ENCODE measurements around the gene PRXL2A. TPM values are rescaled to one million over a fixed set of nuclear protein-coding genes. Genes with fewer than 3 reads are reported as not detected.
A peak's percentile ranks its signal among the peaks of the same experiment; 100 is the strongest.

The PRXL2A gene
- total and polyA plus RNA-seq, 2 experiments from 2014 or later, result 31.8 to 51.7 TPM

DNA sequence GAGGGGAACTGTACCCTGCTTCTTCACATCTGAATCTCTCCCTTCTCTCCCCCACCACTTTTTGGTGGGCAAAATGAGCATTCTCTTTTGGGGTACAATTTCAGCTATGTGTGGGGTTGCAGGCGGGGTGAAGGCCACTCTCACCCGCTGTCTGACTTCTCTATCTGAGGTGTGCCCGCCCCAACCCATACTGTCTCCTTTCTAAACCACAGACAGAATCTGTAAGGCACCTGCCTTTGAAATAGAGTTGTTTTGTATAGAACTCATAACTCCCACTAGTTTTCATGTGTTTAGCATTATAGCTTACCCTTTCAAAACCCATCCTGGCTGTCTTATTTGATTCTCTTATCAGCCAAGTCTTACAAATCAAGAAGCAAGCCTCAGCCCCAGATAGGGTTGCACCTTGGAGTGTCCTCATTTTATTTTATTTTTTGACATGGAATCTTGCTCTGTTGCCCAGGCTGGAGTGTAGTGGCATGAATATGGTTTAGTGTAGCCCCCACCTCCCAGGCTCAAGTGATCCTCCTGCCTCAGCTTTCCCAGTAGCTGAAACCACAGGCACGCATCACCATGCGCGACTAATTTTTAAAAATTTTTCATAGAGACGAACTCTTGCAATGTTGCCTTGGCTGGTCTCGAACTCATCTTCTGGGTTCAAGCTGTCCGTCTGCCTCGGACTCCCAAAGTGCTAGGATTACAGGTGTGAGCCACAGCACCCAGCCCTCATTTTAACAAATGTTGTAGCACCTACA, 57.7 kb downstream of the PRXL2A start:
- H3K27ac ChIP-seq (ENCODE audit: low read depth), result no peak overlapping the region
- peaks cover 42% of the 10 kb centered on the region for H4K20me1 ChIP-seq (replicated peaks; ENCODE audit: insufficient read depth)
- H3F3A ChIP-seq (replicated peaks; ENCODE audit: low read depth), result no peaks in the 10 kb centered on the region
- no peaks in the 10 kb centered on the region for H3K36me3 ChIP-seq (ENCODE audit: insufficient read depth)
- H3K4me1 ChIP-seq (ENCODE audit: insufficient read depth), result peaks cover 63% of the 10 kb centered on the region
- Mint-ChIP-seq H3K9me3 (no peaks in the 10 kb centered on the region), H3K27me3 (ENCODE audit: insufficient read depth, low read depth, poor library complexity) (peaks cover 25% of the 10 kb centered on the region), H3K4me1 (peaks cover 77% of the 10 kb centered on the region), H3K4me3 (peak overlapping the region; percentile 60), H3K36me3 (ENCODE audit: low read depth) (peaks cover 9% of the 10 kb centered on the region), H3K27ac (0 out of 2 replicates have a peak overlapping the region, but pooled peaks have one; percentile 26)
- ATAC-seq (no peak), DNase-seq (ENCODE audit: low spot score) (no peak)
- H2AFZ ChIP-seq, result no peak overlapping the region
- no peaks in the 10 kb centered on the region for H3K9me2 ChIP-seq (ENCODE audit: insufficient read depth)
- peaks cover 29% of the 10 kb centered on the region; the same call in 1 of the 2 replicates for H3K27me3 ChIP-seq (ENCODE audit: insufficient read depth)
- TF ChIP-seq ZNF331 (CRISPR knock-in tag; IDR thresholded peaks at IDR 0.05; ENCODE audit: low read depth) (no peak), POLR2AphosphoS5 (IDR thresholded peaks at IDR 0.05; ENCODE audit: low read depth) (no peak), JUNB (IDR thresholded peaks at IDR 0.05; ENCODE audit: unreplicated experiment) (no peak), ZNF114 (CRISPR knock-in tag; IDR thresholded peaks at IDR 0.05) (no peak), EZH2phosphoT487 (IDR thresholded peaks at IDR 0.05; ENCODE audit: unreplicated experiment) (no peak), STAT1 (IDR thresholded peaks at IDR 0.05; ENCODE audit: unreplicated experiment) (no peak), NANOG (IDR thresholded peaks at IDR 0.05; ENCODE audit: borderline replicate concordance) (no peak), CREB1 (CRISPR knock-in tag; IDR thresholded peaks at IDR 0.05; ENCODE audit: low read depth) (no peak), EZH2 (IDR thresholded peaks at IDR 0.05; ENCODE audit: low read depth, unreplicated experiment) (no peak)
- TF ChIP-seq, protein P1, sequence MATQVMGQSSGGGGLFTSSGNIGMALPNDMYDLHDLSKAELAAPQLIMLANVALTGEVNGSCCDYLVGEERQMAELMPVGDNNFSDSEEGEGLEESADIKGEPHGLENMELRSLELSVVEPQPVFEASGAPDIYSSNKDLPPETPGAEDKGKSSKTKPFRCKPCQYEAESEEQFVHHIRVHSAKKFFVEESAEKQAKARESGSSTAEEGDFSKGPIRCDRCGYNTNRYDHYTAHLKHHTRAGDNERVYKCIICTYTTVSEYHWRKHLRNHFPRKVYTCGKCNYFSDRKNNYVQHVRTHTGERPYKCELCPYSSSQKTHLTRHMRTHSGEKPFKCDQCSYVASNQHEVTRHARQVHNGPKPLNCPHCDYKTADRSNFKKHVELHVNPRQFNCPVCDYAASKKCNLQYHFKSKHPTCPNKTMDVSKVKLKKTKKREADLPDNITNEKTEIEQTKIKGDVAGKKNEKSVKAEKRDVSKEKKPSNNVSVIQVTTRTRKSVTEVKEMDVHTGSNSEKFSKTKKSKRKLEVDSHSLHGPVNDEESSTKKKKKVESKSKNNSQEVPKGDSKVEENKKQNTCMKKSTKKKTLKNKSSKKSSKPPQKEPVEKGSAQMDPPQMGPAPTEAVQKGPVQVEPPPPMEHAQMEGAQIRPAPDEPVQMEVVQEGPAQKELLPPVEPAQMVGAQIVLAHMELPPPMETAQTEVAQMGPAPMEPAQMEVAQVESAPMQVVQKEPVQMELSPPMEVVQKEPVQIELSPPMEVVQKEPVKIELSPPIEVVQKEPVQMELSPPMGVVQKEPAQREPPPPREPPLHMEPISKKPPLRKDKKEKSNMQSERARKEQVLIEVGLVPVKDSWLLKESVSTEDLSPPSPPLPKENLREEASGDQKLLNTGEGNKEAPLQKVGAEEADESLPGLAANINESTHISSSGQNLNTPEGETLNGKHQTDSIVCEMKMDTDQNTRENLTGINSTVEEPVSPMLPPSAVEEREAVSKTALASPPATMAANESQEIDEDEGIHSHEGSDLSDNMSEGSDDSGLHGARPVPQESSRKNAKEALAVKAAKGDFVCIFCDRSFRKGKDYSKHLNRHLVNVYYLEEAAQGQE (IDR thresholded peaks at IDR 0.05; ENCODE audit: unreplicated experiment), result no peak
- TF ChIP-seq, protein P2, sequence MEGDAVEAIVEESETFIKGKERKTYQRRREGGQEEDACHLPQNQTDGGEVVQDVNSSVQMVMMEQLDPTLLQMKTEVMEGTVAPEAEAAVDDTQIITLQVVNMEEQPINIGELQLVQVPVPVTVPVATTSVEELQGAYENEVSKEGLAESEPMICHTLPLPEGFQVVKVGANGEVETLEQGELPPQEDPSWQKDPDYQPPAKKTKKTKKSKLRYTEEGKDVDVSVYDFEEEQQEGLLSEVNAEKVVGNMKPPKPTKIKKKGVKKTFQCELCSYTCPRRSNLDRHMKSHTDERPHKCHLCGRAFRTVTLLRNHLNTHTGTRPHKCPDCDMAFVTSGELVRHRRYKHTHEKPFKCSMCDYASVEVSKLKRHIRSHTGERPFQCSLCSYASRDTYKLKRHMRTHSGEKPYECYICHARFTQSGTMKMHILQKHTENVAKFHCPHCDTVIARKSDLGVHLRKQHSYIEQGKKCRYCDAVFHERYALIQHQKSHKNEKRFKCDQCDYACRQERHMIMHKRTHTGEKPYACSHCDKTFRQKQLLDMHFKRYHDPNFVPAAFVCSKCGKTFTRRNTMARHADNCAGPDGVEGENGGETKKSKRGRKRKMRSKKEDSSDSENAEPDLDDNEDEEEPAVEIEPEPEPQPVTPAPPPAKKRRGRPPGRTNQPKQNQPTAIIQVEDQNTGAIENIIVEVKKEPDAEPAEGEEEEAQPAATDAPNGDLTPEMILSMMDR (conservative IDR thresholded peaks at IDR 0.05; ENCODE audit: low read depth in 2 of 2), result no peak
- TF ChIP-seq, protein P3, sequence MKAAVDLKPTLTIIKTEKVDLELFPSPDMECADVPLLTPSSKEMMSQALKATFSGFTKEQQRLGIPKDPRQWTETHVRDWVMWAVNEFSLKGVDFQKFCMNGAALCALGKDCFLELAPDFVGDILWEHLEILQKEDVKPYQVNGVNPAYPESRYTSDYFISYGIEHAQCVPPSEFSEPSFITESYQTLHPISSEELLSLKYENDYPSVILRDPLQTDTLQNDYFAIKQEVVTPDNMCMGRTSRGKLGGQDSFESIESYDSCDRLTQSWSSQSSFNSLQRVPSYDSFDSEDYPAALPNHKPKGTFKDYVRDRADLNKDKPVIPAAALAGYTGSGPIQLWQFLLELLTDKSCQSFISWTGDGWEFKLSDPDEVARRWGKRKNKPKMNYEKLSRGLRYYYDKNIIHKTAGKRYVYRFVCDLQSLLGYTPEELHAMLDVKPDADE (IDR thresholded peaks at IDR 0.05), result no peak
- TF ChIP-seq, protein P4, sequence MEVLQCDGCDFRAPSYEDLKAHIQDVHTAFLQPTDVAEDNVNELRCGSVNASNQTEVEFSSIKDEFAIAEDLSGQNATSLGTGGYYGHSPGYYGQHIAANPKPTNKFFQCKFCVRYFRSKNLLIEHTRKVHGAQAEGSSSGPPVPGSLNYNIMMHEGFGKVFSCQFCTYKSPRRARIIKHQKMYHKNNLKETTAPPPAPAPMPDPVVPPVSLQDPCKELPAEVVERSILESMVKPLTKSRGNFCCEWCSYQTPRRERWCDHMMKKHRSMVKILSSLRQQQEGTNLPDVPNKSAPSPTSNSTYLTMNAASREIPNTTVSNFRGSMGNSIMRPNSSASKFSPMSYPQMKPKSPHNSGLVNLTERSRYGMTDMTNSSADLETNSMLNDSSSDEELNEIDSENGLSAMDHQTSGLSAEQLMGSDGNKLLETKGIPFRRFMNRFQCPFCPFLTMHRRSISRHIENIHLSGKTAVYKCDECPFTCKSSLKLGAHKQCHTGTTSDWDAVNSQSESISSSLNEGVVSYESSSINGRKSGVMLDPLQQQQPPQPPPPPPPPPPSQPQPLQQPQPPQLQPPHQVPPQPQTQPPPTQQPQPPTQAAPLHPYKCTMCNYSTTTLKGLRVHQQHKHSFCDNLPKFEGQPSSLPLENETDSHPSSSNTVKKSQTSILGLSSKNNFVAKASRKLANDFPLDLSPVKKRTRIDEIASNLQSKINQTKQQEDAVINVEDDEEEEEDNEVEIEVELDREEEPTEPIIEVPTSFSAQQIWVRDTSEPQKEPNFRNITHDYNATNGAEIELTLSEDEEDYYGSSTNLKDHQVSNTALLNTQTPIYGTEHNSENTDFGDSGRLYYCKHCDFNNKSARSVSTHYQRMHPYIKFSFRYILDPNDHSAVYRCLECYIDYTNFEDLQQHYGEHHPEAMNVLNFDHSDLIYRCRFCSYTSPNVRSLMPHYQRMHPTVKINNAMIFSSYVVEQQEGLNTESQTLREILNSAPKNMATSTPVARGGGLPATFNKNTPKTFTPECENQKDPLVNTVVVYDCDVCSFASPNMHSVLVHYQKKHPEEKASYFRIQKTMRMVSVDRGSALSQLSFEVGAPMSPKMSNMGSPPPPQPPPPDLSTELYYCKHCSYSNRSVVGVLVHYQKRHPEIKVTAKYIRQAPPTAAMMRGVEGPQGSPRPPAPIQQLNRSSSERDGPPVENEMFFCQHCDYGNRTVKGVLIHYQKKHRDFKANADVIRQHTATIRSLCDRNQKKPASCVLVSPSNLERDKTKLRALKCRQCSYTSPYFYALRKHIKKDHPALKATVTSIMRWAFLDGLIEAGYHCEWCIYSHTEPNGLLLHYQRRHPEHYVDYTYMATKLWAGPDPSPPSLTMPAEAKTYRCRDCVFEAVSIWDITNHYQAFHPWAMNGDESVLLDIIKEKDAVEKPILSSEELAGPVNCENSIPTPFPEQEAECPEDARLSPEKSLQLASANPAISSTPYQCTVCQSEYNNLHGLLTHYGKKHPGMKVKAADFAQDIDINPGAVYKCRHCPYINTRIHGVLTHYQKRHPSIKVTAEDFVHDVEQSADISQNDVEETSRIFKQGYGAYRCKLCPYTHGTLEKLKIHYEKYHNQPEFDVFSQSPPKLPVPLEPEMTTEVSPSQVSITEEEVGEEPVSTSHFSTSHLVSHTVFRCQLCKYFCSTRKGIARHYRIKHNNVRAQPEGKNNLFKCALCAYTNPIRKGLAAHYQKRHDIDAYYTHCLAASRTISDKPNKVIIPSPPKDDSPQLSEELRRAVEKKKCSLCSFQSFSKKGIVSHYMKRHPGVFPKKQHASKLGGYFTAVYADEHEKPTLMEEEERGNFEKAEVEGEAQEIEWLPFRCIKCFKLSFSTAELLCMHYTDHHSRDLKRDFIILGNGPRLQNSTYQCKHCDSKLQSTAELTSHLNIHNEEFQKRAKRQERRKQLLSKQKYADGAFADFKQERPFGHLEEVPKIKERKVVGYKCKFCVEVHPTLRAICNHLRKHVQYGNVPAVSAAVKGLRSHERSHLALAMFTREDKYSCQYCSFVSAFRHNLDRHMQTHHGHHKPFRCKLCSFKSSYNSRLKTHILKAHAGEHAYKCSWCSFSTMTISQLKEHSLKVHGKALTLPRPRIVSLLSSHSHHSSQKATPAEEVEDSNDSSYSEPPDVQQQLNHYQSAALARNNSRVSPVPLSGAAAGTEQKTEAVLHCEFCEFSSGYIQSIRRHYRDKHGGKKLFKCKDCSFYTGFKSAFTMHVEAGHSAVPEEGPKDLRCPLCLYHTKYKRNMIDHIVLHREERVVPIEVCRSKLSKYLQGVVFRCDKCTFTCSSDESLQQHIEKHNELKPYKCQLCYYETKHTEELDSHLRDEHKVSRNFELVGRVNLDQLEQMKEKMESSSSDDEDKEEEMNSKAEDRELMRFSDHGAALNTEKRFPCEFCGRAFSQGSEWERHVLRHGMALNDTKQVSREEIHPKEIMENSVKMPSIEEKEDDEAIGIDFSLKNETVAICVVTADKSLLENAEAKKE (CRISPR knock-in tag; IDR thresholded peaks at IDR 0.05), result no peak
- peak overlapping the region; percentile 72 for H3K4me2 ChIP-seq
- peaks cover 86% of the 10 kb centered on the region for H3K79me2 ChIP-seq (replicated peaks; ENCODE audit: insufficient read depth)
- H3K4me3 ChIP-seq, result no peak overlapping the region

Measured in GM23338 (cell line).